H9 (cell line): Measurements from ENCODE around the gene ZWILCH. TPM values are rescaled to one million over a fixed set of nuclear protein-coding genes. Genes with fewer than 3 reads are reported as not detected.

Experiments used
- DNase-seq: peaks from one replicate; pipeline ENCODE4 v3.0.0-alpha.2; 2017
- H2AFZ ChIP-seq: one replicate; pipeline ENCODE4 v1.6.1; 2013; ENCODE audit warnings: mild to moderate bottlenecking, low read length, control low read depth, moderate library complexity
- H2AK5ac ChIP-seq: 2 replicates; pipeline ENCODE4 v1.6.1; 2013; ENCODE audit warnings: low read length, control low read depth, mixed read lengths; ENCODE audit not compliant: insufficient read length
- H2BK120ac ChIP-seq: one replicate; pipeline ENCODE4 v1.6.1; 2013; ENCODE audit warnings: low read depth, mild to moderate bottlenecking, low read length, control low read depth, inconsistent platforms; ENCODE audit not compliant: poor library complexity, severe bottlenecking
- H2BK12ac ChIP-seq: 2 replicates; pipeline ENCODE4 v1.6.1; 2013; ENCODE audit warnings: low read length, control low read depth, mixed read lengths, low read depth; ENCODE audit not compliant: insufficient read length
- H2BK15ac ChIP-seq: 2 replicates; pipeline ENCODE4 v1.6.1; 2013; ENCODE audit warnings: low read depth, low read length, control low read depth
- H2BK20ac ChIP-seq: one replicate; pipeline ENCODE4 v1.6.1; 2013; ENCODE audit warnings: low read depth, mild to moderate bottlenecking, low read length, control low read depth, inconsistent platforms; ENCODE audit not compliant: poor library complexity, severe bottlenecking
- H2BK5ac ChIP-seq: 2 replicates; pipeline ENCODE4 v1.6.1; 2013; ENCODE audit warnings: low read length, control low read depth, mixed read lengths; ENCODE audit not compliant: insufficient read length
- H3K14ac ChIP-seq: 2 replicates; pipeline ENCODE4 v1.6.1; 2013; ENCODE audit warnings: low read length, control low read depth; ENCODE audit not compliant: insufficient read depth
- H3K18ac ChIP-seq: 2 replicates; pipeline ENCODE4 v1.6.1; 2013; ENCODE audit warnings: low read depth, mild to moderate bottlenecking, mixed read lengths, low read length, control low read depth; ENCODE audit not compliant: insufficient read length
- H3K23ac ChIP-seq: 2 replicates; pipeline ENCODE4 v1.6.1; 2013; ENCODE audit warnings: low read length, control low read depth, mixed read lengths, low read depth; ENCODE audit not compliant: insufficient read length
- H3K23me2 ChIP-seq: 2 replicates; pipeline ENCODE4 v1.6.1; 2013; ENCODE audit warnings: low read depth, mild to moderate bottlenecking, mixed read lengths, low read length, control low read depth; ENCODE audit not compliant: insufficient read length, poor library complexity, severe bottlenecking
- H3K27ac ChIP-seq: 2 replicates; pipeline ENCODE4 v1.5.1; 2013; ENCODE audit warnings: low read length, control low read depth, mixed read lengths, low read depth; ENCODE audit not compliant: insufficient read length
- H3K27me3 ChIP-seq: 2 replicates; pipeline ENCODE4 v1.6.1; 2013; ENCODE audit warnings: low read length, control low read depth, inconsistent platforms; ENCODE audit not compliant: insufficient read depth
- H3K4ac ChIP-seq: 2 replicates; pipeline ENCODE4 v1.6.1; 2013; ENCODE audit warnings: low read depth, mild to moderate bottlenecking, control low read depth, inconsistent platforms, low read length, moderate library complexity
- H3K4me1 ChIP-seq: 2 replicates; pipeline ENCODE4 v1.6.1; 2013; ENCODE audit warnings: low read length, control low read depth, inconsistent platforms; ENCODE audit not compliant: insufficient read depth
- H3K4me2 ChIP-seq: 2 replicates; pipeline ENCODE4 v1.6.1; 2013; ENCODE audit warnings: low read length, control low read depth, mixed read lengths; ENCODE audit not compliant: insufficient read length, insufficient read depth
- H3K56ac ChIP-seq: 2 replicates; pipeline ENCODE4 v1.6.1; 2013; ENCODE audit warnings: low read depth, mild to moderate bottlenecking, mixed read lengths, low read length, control low read depth; ENCODE audit not compliant: insufficient read length
- H3K79me1 ChIP-seq: 2 replicates; pipeline ENCODE4 v1.6.1; 2013; ENCODE audit warnings: low read depth, mild to moderate bottlenecking, moderate library complexity, low read length, control low read depth, inconsistent platforms; ENCODE audit not compliant: insufficient read depth, poor library complexity, severe bottlenecking
- H3K79me2 ChIP-seq: 2 replicates; pipeline ENCODE4 v1.6.1; 2013; ENCODE audit warnings: low read length, control low read depth, inconsistent platforms; ENCODE audit not compliant: insufficient read depth
- H3K9ac ChIP-seq: 2 replicates; pipeline ENCODE4 v1.6.1; 2013; ENCODE audit warnings: low read length, control low read depth, mixed read lengths; ENCODE audit not compliant: insufficient read length; ENCODE audit errors: extremely low read depth
- H3K9me3 ChIP-seq: one replicate; pipeline ENCODE4 v1.6.1; 2013; ENCODE audit warnings: low read depth, low read length, inconsistent platforms; ENCODE audit not compliant: control insufficient read depth
- H3T11ph ChIP-seq: one replicate; pipeline ENCODE4 v1.6.1; 2013; ENCODE audit warnings: mild to moderate bottlenecking, low read length, control low read depth, inconsistent platforms
- H4K20me1 ChIP-seq: one replicate; pipeline ENCODE4 v1.6.1; 2013; ENCODE audit not compliant: control insufficient read depth, insufficient read length, insufficient read depth
- H4K5ac ChIP-seq: 2 replicates; pipeline ENCODE4 v1.6.1; 2013; ENCODE audit warnings: low read depth, mild to moderate bottlenecking, mixed read lengths, low read length, control low read depth; ENCODE audit not compliant: insufficient read length
- H4K8ac ChIP-seq: replicated peaks from 2 replicates; pipeline ENCODE4 v1.6.1; 2013; ENCODE audit warnings: low read length, control low read depth, mixed read lengths, low read depth; ENCODE audit not compliant: insufficient read length
- H4K91ac ChIP-seq: 2 replicates; pipeline ENCODE4 v1.6.1; 2013; ENCODE audit warnings: low read depth, mild to moderate bottlenecking, moderate library complexity, mixed read lengths, low read length, control low read depth; ENCODE audit not compliant: insufficient read length
- H3K27ac Mint-ChIP-seq, 3 experiments: 2 replicates in 2 of 3; 3 replicates in 1 of 3; pipeline ENCODE4 v1.8.0; 2020 to 2021; ENCODE audit warnings: mixed read lengths in 3 of 3, mild to moderate bottlenecking in 1 of 3, moderate library complexity in 1 of 3
- H3K27me3 Mint-ChIP-seq: 2 replicates; pipeline ENCODE4 v1.8.0; 2021; ENCODE audit warnings: low read depth, mild to moderate bottlenecking, moderate library complexity, mixed read lengths
- H3K36me3 Mint-ChIP-seq, 3 experiments: 2 replicates in 2 of 3; 3 replicates in 1 of 3; pipeline ENCODE4 v1.8.0; 2020 to 2021; ENCODE audit warnings: low read depth in 3 of 3, mixed read lengths in 3 of 3; ENCODE audit not compliant: insufficient read depth in 1 of 3
- H3K4me1 Mint-ChIP-seq, 2 experiments: 2 replicates each; pipeline ENCODE4 v1.8.0; 2020; ENCODE audit warnings: mixed read lengths in 2 of 2
- H3K4me3 Mint-ChIP-seq, 2 experiments: 2 replicates in 1 of 2; 3 replicates in 1 of 2; pipeline ENCODE4 v1.8.0; 2020 to 2021; ENCODE audit warnings: mild to moderate bottlenecking in 2 of 2, mixed read lengths in 2 of 2, moderate library complexity in 1 of 2
- H3K9me3 Mint-ChIP-seq, 2 experiments: 2 replicates in 1 of 2; 3 replicates in 1 of 2; pipeline ENCODE4 v1.8.0; 2020; ENCODE audit warnings: mild to moderate bottlenecking in 2 of 2, mixed read lengths in 2 of 2, moderate library complexity in 1 of 2
- WGBS: extraction: QIAGEN DNeasy Blood & Tissue Kit; methylation state at CpG from one replicate; pipeline ENCODE4 v1.1.7; 2013; ENCODE audit warnings: missing lambda C conversion rate, low lambda C conversion rate, mixed read lengths; ENCODE audit not compliant: insufficient read length; ENCODE audit errors: extremely low coverage; 5-methylcytosine and 5-hydroxymethylcytosine counted together
- total RNA-seq: library from RNA; stranded (reverse); gene quantifications from 2 replicates; pipeline ENCODE4 v1.2.1, GENCODE V29; 2021
- TF ChIP-seq, protein P1 (sequence below): fragments of 200-600 bp; sonication (generic); conservative IDR thresholded peaks from 3 replicates; pipeline ENCODE4 v1.8.0; 2021; ENCODE audit warnings: antibody characterized with exemption, mild to moderate bottlenecking

Gene ZWILCH
- total RNA-seq, 1 experiment from 2014 or later: 47.2 TPM

- Histone ChIP-seq H2BK15ac (no peak overlapping the region), H3T11ph (no peak overlapping the region), H3K23ac (no peak overlapping the region), H3K27me3 (no peaks in the 10 kb centered on the region), H2BK120ac (no peak overlapping the region), H4K91ac (no peak overlapping the region), H2AFZ (no peak overlapping the region), H3K18ac (no peak overlapping the region), H2BK20ac (no peak overlapping the region), H3K14ac (no peak overlapping the region), H2BK12ac (no peak overlapping the region), H3K9me3 (no peaks in the 10 kb centered on the region), H3K23me2 (no peaks in the 10 kb centered on the region), H4K8ac (no peak overlapping the region), H3K27ac (no peak overlapping the region), H3K4me2 (no peak overlapping the region), H3K79me1 (no peaks in the 10 kb centered on the region), H2BK5ac (no peak overlapping the region), H3K56ac (no peak overlapping the region), H3K4me1 (no peaks in the 10 kb centered on the region), H3K79me2 (no peaks in the 10 kb centered on the region), H4K20me1 (no peaks in the 10 kb centered on the region), H2AK5ac (no peak overlapping the region), H3K9ac (no peak overlapping the region), H3K4ac (no peak overlapping the region), H4K5ac (no peak overlapping the region)
- no peaks in the 10 kb centered on the region for H3K27me3 Mint-ChIP-seq
- peaks cover 4 to 5% of the 10 kb centered on the region in 2 experiments; a peak in 3 of 4 replicates for H3K4me1 Mint-ChIP-seq
- TF ChIP-seq, protein P1, sequence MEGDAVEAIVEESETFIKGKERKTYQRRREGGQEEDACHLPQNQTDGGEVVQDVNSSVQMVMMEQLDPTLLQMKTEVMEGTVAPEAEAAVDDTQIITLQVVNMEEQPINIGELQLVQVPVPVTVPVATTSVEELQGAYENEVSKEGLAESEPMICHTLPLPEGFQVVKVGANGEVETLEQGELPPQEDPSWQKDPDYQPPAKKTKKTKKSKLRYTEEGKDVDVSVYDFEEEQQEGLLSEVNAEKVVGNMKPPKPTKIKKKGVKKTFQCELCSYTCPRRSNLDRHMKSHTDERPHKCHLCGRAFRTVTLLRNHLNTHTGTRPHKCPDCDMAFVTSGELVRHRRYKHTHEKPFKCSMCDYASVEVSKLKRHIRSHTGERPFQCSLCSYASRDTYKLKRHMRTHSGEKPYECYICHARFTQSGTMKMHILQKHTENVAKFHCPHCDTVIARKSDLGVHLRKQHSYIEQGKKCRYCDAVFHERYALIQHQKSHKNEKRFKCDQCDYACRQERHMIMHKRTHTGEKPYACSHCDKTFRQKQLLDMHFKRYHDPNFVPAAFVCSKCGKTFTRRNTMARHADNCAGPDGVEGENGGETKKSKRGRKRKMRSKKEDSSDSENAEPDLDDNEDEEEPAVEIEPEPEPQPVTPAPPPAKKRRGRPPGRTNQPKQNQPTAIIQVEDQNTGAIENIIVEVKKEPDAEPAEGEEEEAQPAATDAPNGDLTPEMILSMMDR: no peak
- no CpG with 5 or more reads among the region's 3 CpGs for WGBS
- H3K27ac Mint-ChIP-seq: no peak overlapping the region
- no peak overlapping the region for H3K4me3 Mint-ChIP-seq
- H3K36me3 Mint-ChIP-seq: peaks cover 38 to 57% (median 44%) of the 10 kb centered on the region in 3 experiments
- H3K9me3 Mint-ChIP-seq: no peaks in the 10 kb centered on the region
- no peak for DNase-seq
Measured at GRCh38 chr15:66483131-66483566, 22.0 kb upstream of the ZWILCH start.
